Astrocyte (in vitro differentiated cells and primary cell): ENCODE results near the gene PRKCH. TPM values are rescaled to one million over a fixed set of nuclear protein-coding genes. Genes with fewer than 3 reads are reported as not detected.

Source experiments
- DNase-seq: peaks from one replicate; pipeline ENCODE4 v3.0.0-alpha.2; 2010; ENCODE audit warnings: low read depth
- FAIRE-seq: peaks from 2 replicates; lab custom pipeline; 2011; peaks lifted over from hg19 to GRCh38; lab: Jason Lieb, UNC
- H2AFZ ChIP-seq: 2 replicates; pipeline ENCODE4 v1.6.0; 2012; ENCODE audit warnings: low read depth, low read length, inconsistent platforms
- H3K27ac ChIP-seq: 2 replicates; pipeline ENCODE4 v1.5.1; 2011; ENCODE audit warnings: low read depth, low read length, inconsistent platforms
- H3K27me3 ChIP-seq: 2 replicates; pipeline ENCODE4 v1.6.0; 2011; ENCODE audit warnings: low read length, inconsistent platforms; ENCODE audit not compliant: insufficient read depth
- H3K36me3 ChIP-seq: 2 replicates; pipeline ENCODE4 v1.5.1; 2011; ENCODE audit warnings: low read length, inconsistent platforms; ENCODE audit not compliant: insufficient read depth
- H3K4me1 ChIP-seq: 2 replicates; pipeline ENCODE4 v1.5.1; 2011; ENCODE audit warnings: low read length, inconsistent platforms; ENCODE audit not compliant: insufficient read depth
- H3K4me2 ChIP-seq: 2 replicates; pipeline ENCODE4 v1.6.0; 2012; ENCODE audit warnings: low read length, inconsistent platforms
- H3K4me3 ChIP-seq: 2 replicates; pipeline ENCODE4 v1.5.1; 2011; ENCODE audit warnings: low read depth, mild to moderate bottlenecking, low read length, inconsistent platforms; ENCODE audit not compliant: insufficient read depth
- H3K79me2 ChIP-seq: 2 replicates; pipeline ENCODE4 v1.6.0; 2012; ENCODE audit warnings: mild to moderate bottlenecking, low read length, inconsistent platforms; ENCODE audit not compliant: insufficient read depth
- H3K9ac ChIP-seq: 2 replicates; pipeline ENCODE4 v1.6.0; 2012; ENCODE audit warnings: mild to moderate bottlenecking, low read length, inconsistent platforms
- H3K9me3 ChIP-seq: 2 replicates; pipeline ENCODE4 v1.5.1; 2012; ENCODE audit warnings: low read depth, mild to moderate bottlenecking, low read length, inconsistent platforms; ENCODE audit not compliant: insufficient read depth
- H4K20me1 ChIP-seq: 2 replicates; pipeline ENCODE4 v1.6.0; 2012; ENCODE audit warnings: low read length, inconsistent platforms; ENCODE audit not compliant: insufficient read depth
- H3K27ac Mint-ChIP-seq: one replicate; pipeline ENCODE4 v1.8.0; 2021; ENCODE audit warnings: mild to moderate bottlenecking, mixed read lengths; ENCODE audit not compliant: unreplicated experiment
- H3K27me3 Mint-ChIP-seq: one replicate; pipeline ENCODE4 v1.8.0; 2021; ENCODE audit warnings: low read depth, mixed read lengths; ENCODE audit not compliant: unreplicated experiment
- H3K36me3 Mint-ChIP-seq: one replicate; pipeline ENCODE4 v1.8.0; 2021; ENCODE audit warnings: low read depth, mixed read lengths; ENCODE audit not compliant: unreplicated experiment
- H3K4me1 Mint-ChIP-seq: one replicate; pipeline ENCODE4 v1.8.0; 2021; ENCODE audit warnings: low read depth, mixed read lengths; ENCODE audit not compliant: unreplicated experiment
- H3K4me3 Mint-ChIP-seq: one replicate; pipeline ENCODE4 v1.8.0; 2021; ENCODE audit warnings: mild to moderate bottlenecking, moderate library complexity, mixed read lengths; ENCODE audit not compliant: unreplicated experiment
- H3K9me3 Mint-ChIP-seq: one replicate; pipeline ENCODE4 v1.8.0; 2021; ENCODE audit warnings: mild to moderate bottlenecking, mixed read lengths; ENCODE audit not compliant: unreplicated experiment
- EZH2 ChIP-seq: IDR thresholded peaks from 2 replicates; pipeline ENCODE4 v1.6.1; 2012; ENCODE audit warnings: mild to moderate bottlenecking, low read length, inconsistent platforms; ENCODE audit not compliant: insufficient read depth
- total RNA-seq: library from RNA; stranded (reverse); gene quantifications from 2 replicates; pipeline ENCODE4 v1.2.1, GENCODE V29; 2021
- TF ChIP-seq, protein P1 (sequence below): IDR thresholded peaks from 2 replicates; pipeline ENCODE4 v1.5.1; 2011; ENCODE audit warnings: low read depth, mild to moderate bottlenecking, inconsistent platforms, low read length, moderate library complexity; ENCODE audit not compliant: insufficient read depth

PRKCH gene
- total RNA-seq, 1 donor from 2014 or later = 6.0 TPM

DNA sequence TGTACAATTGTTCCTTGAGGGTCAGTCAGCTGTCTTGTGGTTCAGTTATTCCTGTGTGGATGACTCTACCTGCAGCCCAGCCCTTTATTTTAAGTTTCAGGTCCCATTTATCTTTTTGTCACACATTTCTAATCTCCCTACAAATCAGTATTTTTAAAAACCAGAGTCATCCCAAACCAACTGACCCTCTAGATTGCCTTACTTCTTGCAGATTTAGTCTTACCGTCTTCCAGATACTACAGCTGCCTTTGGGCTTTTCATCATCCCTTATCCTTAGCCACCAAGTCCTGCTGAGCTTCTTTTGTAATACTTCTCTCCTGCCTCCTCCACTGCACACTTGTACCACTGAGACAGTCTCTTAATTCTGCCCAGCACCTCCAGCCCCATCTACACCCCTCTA lies 54.9 kb downstream of the PRKCH start:
- Histone ChIP-seq H3K4me1 (no peaks in the 10 kb centered on the region), H4K20me1 (no peaks in the 10 kb centered on the region), H2AFZ (no peak overlapping the region), H3K27me3 (no peaks in the 10 kb centered on the region), H3K36me3 (no peaks in the 10 kb centered on the region), H3K4me3 (no peak overlapping the region), H3K9me3 (peaks cover 20% of the 10 kb centered on the region), H3K4me2 (no peak overlapping the region), H3K79me2 (no peaks in the 10 kb centered on the region), H3K9ac (no peak overlapping the region), H3K27ac (no peak overlapping the region)
- H3K36me3 Mint-ChIP-seq = peaks cover 6% of the 10 kb centered on the region
- no peak overlapping the region for H3K27ac Mint-ChIP-seq
- H3K9me3 Mint-ChIP-seq = peaks cover 24% of the 10 kb centered on the region
- H3K27me3 Mint-ChIP-seq = no peaks in the 10 kb centered on the region
- FAIRE-seq (no peak), DNase-seq (no peak)
- H3K4me1 Mint-ChIP-seq = no peaks in the 10 kb centered on the region
- no peak overlapping the region for H3K4me3 Mint-ChIP-seq
- no peak for TF ChIP-seq EZH2

- H3K36me3 ChIP-seq = no peaks in the 10 kb centered on the region
- H3K4me3 ChIP-seq = no peak overlapping the region
- Mint-ChIP-seq H3K36me3 (peaks cover 6% of the 10 kb centered on the region), H3K4me3 (no peak overlapping the region), H3K27me3 (no peaks in the 10 kb centered on the region), H3K4me1 (peaks cover 5% of the 10 kb centered on the region), H3K9me3 (peaks cover 24% of the 10 kb centered on the region), H3K27ac (no peak overlapping the region)
- H2AFZ ChIP-seq = no peak overlapping the region
- H3K27ac ChIP-seq = no peak overlapping the region
- no peak for FAIRE-seq
- H3K4me2 ChIP-seq = no peak overlapping the region
- H3K4me1 ChIP-seq = no peaks in the 10 kb centered on the region
- no peaks in the 10 kb centered on the region for H4K20me1 ChIP-seq
- TF ChIP-seq, protein P1, sequence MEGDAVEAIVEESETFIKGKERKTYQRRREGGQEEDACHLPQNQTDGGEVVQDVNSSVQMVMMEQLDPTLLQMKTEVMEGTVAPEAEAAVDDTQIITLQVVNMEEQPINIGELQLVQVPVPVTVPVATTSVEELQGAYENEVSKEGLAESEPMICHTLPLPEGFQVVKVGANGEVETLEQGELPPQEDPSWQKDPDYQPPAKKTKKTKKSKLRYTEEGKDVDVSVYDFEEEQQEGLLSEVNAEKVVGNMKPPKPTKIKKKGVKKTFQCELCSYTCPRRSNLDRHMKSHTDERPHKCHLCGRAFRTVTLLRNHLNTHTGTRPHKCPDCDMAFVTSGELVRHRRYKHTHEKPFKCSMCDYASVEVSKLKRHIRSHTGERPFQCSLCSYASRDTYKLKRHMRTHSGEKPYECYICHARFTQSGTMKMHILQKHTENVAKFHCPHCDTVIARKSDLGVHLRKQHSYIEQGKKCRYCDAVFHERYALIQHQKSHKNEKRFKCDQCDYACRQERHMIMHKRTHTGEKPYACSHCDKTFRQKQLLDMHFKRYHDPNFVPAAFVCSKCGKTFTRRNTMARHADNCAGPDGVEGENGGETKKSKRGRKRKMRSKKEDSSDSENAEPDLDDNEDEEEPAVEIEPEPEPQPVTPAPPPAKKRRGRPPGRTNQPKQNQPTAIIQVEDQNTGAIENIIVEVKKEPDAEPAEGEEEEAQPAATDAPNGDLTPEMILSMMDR = no peak
- no peak for TF ChIP-seq EZH2
- DNase-seq = no peak
- peaks cover 3% of the 10 kb centered on the region for H3K27me3 ChIP-seq
- no peak overlapping the region for H3K9ac ChIP-seq
- no peaks in the 10 kb centered on the region for H3K79me2 ChIP-seq
- H3K9me3 ChIP-seq = peaks cover 20% of the 10 kb centered on the region
Measured at GRCh38 chr14:61377749-61378148, 56.4 kb downstream of the PRKCH start.

GRCh38 chr14:61379639-61380184 lies 58.3 kb downstream of the PRKCH start:
- Histone ChIP-seq H3K27ac (no peak overlapping the region), H3K27me3 (peaks cover 3% of the 10 kb centered on the region), H4K20me1 (no peaks in the 10 kb centered on the region), H3K79me2 (no peaks in the 10 kb centered on the region), H3K36me3 (no peaks in the 10 kb centered on the region), H2AFZ (no peak overlapping the region), H3K4me3 (no peak overlapping the region), H3K4me2 (no peak overlapping the region), H3K9me3 (peaks cover 8% of the 10 kb centered on the region), H3K9ac (no peak overlapping the region), H3K4me1 (no peaks in the 10 kb centered on the region)
- no peak for FAIRE-seq
- peaks cover 13% of the 10 kb centered on the region for H3K9me3 Mint-ChIP-seq
- no peak for DNase-seq
- H3K4me3 Mint-ChIP-seq = no peak overlapping the region
- peaks cover 5% of the 10 kb centered on the region for H3K4me1 Mint-ChIP-seq
- H3K27ac Mint-ChIP-seq = no peak overlapping the region
- TF ChIP-seq, protein P1 = no peak
- TF ChIP-seq EZH2 = no peak
- peaks cover 5% of the 10 kb centered on the region for H3K36me3 Mint-ChIP-seq
- no peaks in the 10 kb centered on the region for H3K27me3 Mint-ChIP-seq
